SK-N-SH treated with all-trans-retinoic acid at 6 μM for 48 hours (cell line): ENCODE data around the gene CLEC7A.

ENCODE experiments used
- ATAC-seq: fragments of 200-7000 bp; cut with Tn5 transposase; 3 replicates; pipeline ENCODE4 v1.9.1; 2020; ENCODE audit warnings: mild to moderate bottlenecking, moderate library complexity
- ARNTL ChIP-seq: fragments of 450-650 bp; formaldehyde crosslinking; IDR thresholded peaks from 2 replicates; pipeline ENCODE4 v1.5.0; 2020; ENCODE audit warnings: low read depth, mild to moderate bottlenecking, moderate library complexity, borderline replicate concordance
- BACH2 ChIP-seq: fragments of 250-450 bp; sonication (Bioruptor Pico); IDR thresholded peaks from 2 replicates; pipeline ENCODE4 v1.9.0; 2021; ENCODE audit warnings: mild to moderate bottlenecking, borderline replicate concordance
- CSDC2 ChIP-seq: fragments of 250-450 bp; sonication (Bioruptor Pico); IDR thresholded peaks from 2 replicates; pipeline ENCODE4 v1.5.0; 2020; ENCODE audit warnings: mild to moderate bottlenecking, moderate library complexity
- CSRNP3 ChIP-seq: fragments of 250-450 bp; sonication (Bioruptor Pico); IDR thresholded peaks from 2 replicates; pipeline ENCODE4 v1.5.1; 2021; ENCODE audit warnings: mild to moderate bottlenecking, moderate library complexity
- ESRRG ChIP-seq: fragments of 250-450 bp; sonication (Bioruptor Pico); IDR thresholded peaks from 2 replicates; pipeline ENCODE4 v1.6.1; 2021; ENCODE audit warnings: mild to moderate bottlenecking
- ISL1 ChIP-seq: fragments of 250-450 bp; sonication (Bioruptor Pico); IDR thresholded peaks from 2 replicates; pipeline ENCODE4 v2.1.2; 2022; ENCODE audit warnings: mild to moderate bottlenecking, moderate library complexity
- OSR1 ChIP-seq: fragments of 250-450 bp; sonication (Bioruptor Pico); IDR thresholded peaks from 2 replicates; pipeline ENCODE4 v1.8.0; 2022; ENCODE audit warnings: moderate library complexity, mild to moderate bottlenecking, inconsistent platforms
- PATZ1 ChIP-seq: fragments of 250-450 bp; sonication (Bioruptor Pico); IDR thresholded peaks from 2 replicates; pipeline ENCODE4 v1.8.0; 2020; ENCODE audit warnings: mild to moderate bottlenecking, moderate library complexity, borderline replicate concordance
- PPARA ChIP-seq: fragments of 250-450 bp; sonication (Bioruptor Pico); IDR thresholded peaks from 2 replicates; pipeline ENCODE4 v1.5.0; 2020; ENCODE audit warnings: mild to moderate bottlenecking, borderline replicate concordance
- RARB ChIP-seq: fragments of 250-450 bp; sonication (Bioruptor Pico); IDR thresholded peaks from 2 replicates; pipeline ENCODE4 v1.8.0; 2021; ENCODE audit warnings: mild to moderate bottlenecking, moderate library complexity
- SNAI2 ChIP-seq: fragments of 250-450 bp; sonication (Bioruptor Pico); IDR thresholded peaks from 2 replicates; pipeline ENCODE4 v1.5.0; 2020; ENCODE audit warnings: mild to moderate bottlenecking, moderate library complexity
- TSHZ2 ChIP-seq: fragments of 250-450 bp; sonication (Bioruptor Pico); IDR thresholded peaks from 2 replicates; pipeline ENCODE4 v1.5.0; 2020; ENCODE audit warnings: mild to moderate bottlenecking, moderate library complexity
- ZC3H10 ChIP-seq: fragments of 250-450 bp; sonication (Bioruptor Pico); IDR thresholded peaks from 2 replicates; pipeline ENCODE4 v1.5.1; 2021; ENCODE audit warnings: mild to moderate bottlenecking, moderate library complexity
- ZFP3 ChIP-seq: fragments of 250-450 bp; sonication (Bioruptor Pico); IDR thresholded peaks from 2 replicates; pipeline ENCODE4 v1.5.0; 2020; ENCODE audit warnings: mild to moderate bottlenecking, moderate library complexity
- ZFP30 ChIP-seq: fragments of 450-650 bp; formaldehyde crosslinking; IDR thresholded peaks from 2 replicates; pipeline ENCODE4 v1.5.0; 2022; ENCODE audit warnings: mild to moderate bottlenecking, moderate library complexity
- ZNF565 ChIP-seq: fragments of 450-650 bp; formaldehyde crosslinking; conservative IDR thresholded peaks from 2 replicates; pipeline ENCODE4 v1.5.0; 2020; ENCODE audit warnings: low read depth, mild to moderate bottlenecking, moderate library complexity
- ZNF70 ChIP-seq: fragments of 450-650 bp; formaldehyde crosslinking; IDR thresholded peaks from 2 replicates; pipeline ENCODE4 v1.5.0; 2020; ENCODE audit warnings: mild to moderate bottlenecking, moderate library complexity
- ZNF8 ChIP-seq: fragments of 450-650 bp; formaldehyde crosslinking; IDR thresholded peaks from 2 replicates; pipeline ENCODE4 v1.5.0; 2020; ENCODE audit warnings: mild to moderate bottlenecking, moderate library complexity

The CLEC7A gene

GRCh38 chr12:10140001-10140400 lies 10.0 kb upstream of the CLEC7A start:
- TF ChIP-seq CSRNP3 (CRISPR knock-in tag) (no peak), ZNF70 (CRISPR knock-in tag) (no peak), PATZ1 (no peak), ZFP3 (CRISPR knock-in tag) (no peak), SNAI2 (CRISPR knock-in tag) (no peak), OSR1 (CRISPR knock-in tag) (no peak), BACH2 (CRISPR knock-in tag) (no peak), ZNF8 (CRISPR knock-in tag) (no peak), CSDC2 (CRISPR knock-in tag) (no peak), ARNTL (CRISPR knock-in tag) (no peak), ZFP30 (CRISPR knock-in tag) (no peak), TSHZ2 (CRISPR knock-in tag) (no peak), PPARA (no peak)
- ATAC-seq, result 0 out of 3 replicates have a peak, but pooled peaks have one; percentile 20

- no peak for ATAC-seq
- TF ChIP-seq ZC3H10 (CRISPR knock-in tag), result no peak
- TF ChIP-seq CSRNP3 (CRISPR knock-in tag), result no peak
- TF ChIP-seq SNAI2 (CRISPR knock-in tag), result no peak
- no peak for TF ChIP-seq TSHZ2 (CRISPR knock-in tag)
- no peak for TF ChIP-seq ZNF565 (CRISPR knock-in tag)
- TF ChIP-seq OSR1 (CRISPR knock-in tag), result no peak
- TF ChIP-seq ZNF8 (CRISPR knock-in tag), result no peak
- no peak for TF ChIP-seq ESRRG (CRISPR knock-in tag)
- no peak for TF ChIP-seq ZFP30 (CRISPR knock-in tag)
- no peak for TF ChIP-seq ISL1 (CRISPR knock-in tag)
- TF ChIP-seq CSDC2 (CRISPR knock-in tag), result no peak
- no peak for TF ChIP-seq ZFP3 (CRISPR knock-in tag)
- no peak for TF ChIP-seq ARNTL (CRISPR knock-in tag)
- TF ChIP-seq RARB (CRISPR knock-in tag), result no peak
Observed at GRCh38 chr12:10136637-10137205, 6.7 kb upstream of the CLEC7A start.

GRCh38 chr12:10135126-10135525 lies 5.1 kb upstream of the CLEC7A start:
- TF ChIP-seq ZNF70 (CRISPR knock-in tag) (no peak), PATZ1 (no peak), OSR1 (CRISPR knock-in tag) (no peak), TSHZ2 (CRISPR knock-in tag) (no peak)
- ATAC-seq, result no peak
